ENCODE data around the gene KCNK10. TPM values are rescaled to one million over a fixed set of nuclear protein-coding genes. Genes with fewer than 3 reads are reported as not detected.
A peak's percentile ranks its signal among the peaks of the same experiment; 100 is the strongest.

Gene KCNK10
- total RNA-seq, 1 donor, result not detected

GRCh38 chr14:88189417-88190191 is 133.5 kb downstream of the KCNK10 start:
- H3K4me3 ChIP-seq (ENCODE audit: low read depth, low read length), result no peak overlapping the region

GRCh38 chr14:88188745-88189416 is 134.2 kb downstream of the KCNK10 start:
- no peak overlapping the region for H3K4me3 ChIP-seq (ENCODE audit: low read depth, low read length)
- TF ChIP-seq, protein P1, sequence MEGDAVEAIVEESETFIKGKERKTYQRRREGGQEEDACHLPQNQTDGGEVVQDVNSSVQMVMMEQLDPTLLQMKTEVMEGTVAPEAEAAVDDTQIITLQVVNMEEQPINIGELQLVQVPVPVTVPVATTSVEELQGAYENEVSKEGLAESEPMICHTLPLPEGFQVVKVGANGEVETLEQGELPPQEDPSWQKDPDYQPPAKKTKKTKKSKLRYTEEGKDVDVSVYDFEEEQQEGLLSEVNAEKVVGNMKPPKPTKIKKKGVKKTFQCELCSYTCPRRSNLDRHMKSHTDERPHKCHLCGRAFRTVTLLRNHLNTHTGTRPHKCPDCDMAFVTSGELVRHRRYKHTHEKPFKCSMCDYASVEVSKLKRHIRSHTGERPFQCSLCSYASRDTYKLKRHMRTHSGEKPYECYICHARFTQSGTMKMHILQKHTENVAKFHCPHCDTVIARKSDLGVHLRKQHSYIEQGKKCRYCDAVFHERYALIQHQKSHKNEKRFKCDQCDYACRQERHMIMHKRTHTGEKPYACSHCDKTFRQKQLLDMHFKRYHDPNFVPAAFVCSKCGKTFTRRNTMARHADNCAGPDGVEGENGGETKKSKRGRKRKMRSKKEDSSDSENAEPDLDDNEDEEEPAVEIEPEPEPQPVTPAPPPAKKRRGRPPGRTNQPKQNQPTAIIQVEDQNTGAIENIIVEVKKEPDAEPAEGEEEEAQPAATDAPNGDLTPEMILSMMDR (IDR thresholded peaks at IDR 0.05; ENCODE audit: insufficient read depth, low read length), result no peak
- DNase-seq (ENCODE audit: low read depth), result peak; percentile 1

More at GRCh38 chr14:88189417-88190191, 133.5 kb downstream of the KCNK10 start:
- DNase-seq (ENCODE audit: low read depth), result peak; percentile 94
- TF ChIP-seq, protein P1 (IDR thresholded peaks at IDR 0.05; ENCODE audit: insufficient read depth, low read length), result peak; percentile 73

DNA sequence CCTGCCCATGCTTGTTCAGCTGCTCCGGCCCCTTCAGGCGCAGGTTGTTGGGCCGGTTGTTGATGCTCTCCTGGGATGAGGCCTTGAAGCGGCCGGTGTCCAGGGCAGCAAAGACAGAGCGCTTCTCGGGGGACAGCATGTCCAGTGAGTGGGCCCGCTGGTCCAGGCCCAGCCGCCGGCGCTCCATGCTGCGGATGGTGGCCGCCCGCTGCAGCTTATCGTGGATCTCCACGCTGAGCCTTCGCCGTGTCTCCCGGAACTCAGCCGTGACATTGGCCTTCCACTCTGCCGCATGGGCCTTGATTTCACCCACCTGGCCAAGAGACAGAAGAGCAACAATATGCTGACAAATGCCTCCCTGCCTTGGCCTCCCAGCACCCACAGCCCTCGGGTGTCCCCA is 137.2 kb downstream of the KCNK10 start:
- TF ChIP-seq, protein P1 (IDR thresholded peaks at IDR 0.05; ENCODE audit: insufficient read depth, low read length), result no peak
- H3K4me3 ChIP-seq (ENCODE audit: low read depth, low read length), result no peak overlapping the region
- DNase-seq (ENCODE audit: low read depth), result no peak

DNA sequence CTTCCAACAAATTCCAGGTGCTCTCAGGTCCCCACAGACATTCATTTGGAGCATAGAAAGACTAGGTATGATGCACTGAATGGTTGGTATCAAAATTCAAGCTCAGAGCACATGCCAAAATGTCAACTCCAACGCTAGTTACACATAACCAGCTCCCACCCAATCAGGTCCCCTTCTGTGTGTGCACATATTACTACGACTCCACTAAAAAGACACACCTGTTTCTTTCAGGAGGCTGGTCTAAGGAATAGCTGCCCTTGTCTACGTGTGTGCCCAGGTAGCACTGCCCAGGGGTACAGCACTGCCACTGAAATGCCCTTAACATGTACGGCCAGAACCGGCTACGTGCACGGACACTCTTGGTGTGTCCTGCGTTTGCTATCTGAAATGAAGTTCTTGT is 138.1 kb downstream of the KCNK10 start:
- TF ChIP-seq, protein P1 (IDR thresholded peaks at IDR 0.05; ENCODE audit: insufficient read depth, low read length), result no peak
- no peak for DNase-seq (ENCODE audit: low read depth)
- no peak overlapping the region for H3K4me3 ChIP-seq (ENCODE audit: low read depth, low read length)

GRCh38 chr14:88181072-88181471 is 142.0 kb downstream of the KCNK10 start:
- H3K4me3 ChIP-seq (ENCODE audit: low read depth, low read length), result no peak overlapping the region
- TF ChIP-seq, protein P1 (IDR thresholded peaks at IDR 0.05; ENCODE audit: insufficient read depth, low read length), result no peak
- DNase-seq (ENCODE audit: low read depth), result no peak

GRCh38 chr14:88179716-88180115 is 143.4 kb downstream of the KCNK10 start:
- TF ChIP-seq, protein P1 (IDR thresholded peaks at IDR 0.05; ENCODE audit: insufficient read depth, low read length), result no peak
- DNase-seq (ENCODE audit: low read depth), result no peak
- H3K4me3 ChIP-seq (ENCODE audit: low read depth, low read length), result no peak overlapping the region
